B cell (primary cell): Measurements from ENCODE around the gene PCDHAC2. TPM values are rescaled to one million over a fixed set of nuclear protein-coding genes. Genes with fewer than 3 reads are reported as not detected.

Experiments used
- ATAC-seq: fragments of 200-7000 bp; cut with Tn5 transposase; one replicate; pipeline ENCODE4 v1.10.0; 2021; ENCODE audit warnings: low read depth, mild to moderate bottlenecking, moderate number of reproducible peaks, moderate library complexity
- CTCF ChIA-PET: fragments of 350-600 bp; sonication (Branson Sonifier 250); formaldehyde crosslinking; loops from one replicate; lab custom pipeline; 2021; ENCODE audit warnings: antibody characterized with exemption, inconsistent platforms; lab: Charles Lee
- POLR2A ChIA-PET: fragments of 350-600 bp; sonication (Branson Sonifier 250); formaldehyde crosslinking; loops from one replicate; lab custom pipeline; 2021; ENCODE audit warnings: antibody characterized with exemption; lab: Charles Lee
- DNase-seq: peaks from one replicate; pipeline ENCODE4 v3.0.0; 2013
- H2AFZ ChIP-seq: 2 replicates; pipeline ENCODE4 v1.6.1; 2012; ENCODE audit warnings: mild to moderate bottlenecking, low read depth, low read length; ENCODE audit not compliant: insufficient read depth, poor library complexity, severe bottlenecking
- H3K27ac ChIP-seq, 2 donors: 1 replicate in 1 of 2; 2 replicates in 1 of 2; pipeline ENCODE4 v1.5.1; 2012 to 2013; ENCODE audit warnings: low read length in 2 of 2, mild to moderate bottlenecking in 2 of 2, moderate library complexity in 1 of 2
- H3K27me3 ChIP-seq, 4 experiments: fragments of 200-600 bp in 1 of 4; sonication (generic) in 1 of 4; replicated peaks in 1 of 4; 1 replicate in 2 of 4; 2 replicates in 2 of 4; pipeline versions ENCODE4 v1.6.1 to v1.7.0; 2013 to 2016; ENCODE audit warnings: low read length in 3 of 4, mild to moderate bottlenecking in 2 of 4, mixed read lengths in 1 of 4, moderate library complexity in 1 of 4; ENCODE audit not compliant: insufficient read depth in 4 of 4, control insufficient read depth in 3 of 4; ENCODE audit errors: control extremely low read depth in 1 of 4
- H3K36me3 ChIP-seq, 2 experiments: replicated peaks in 1 of 2; 1 replicate in 1 of 2; 2 replicates in 1 of 2; pipeline versions ENCODE4 v1.6.1 to v1.7.1; 2013; ENCODE audit warnings: low read length in 1 of 2; ENCODE audit not compliant: insufficient read depth in 2 of 2, control insufficient read depth in 1 of 2; ENCODE audit errors: control extremely low read depth in 1 of 2, extremely low read depth in 1 of 2
- H3K4me1 ChIP-seq, 2 donors: fragments of 200-600 bp in 1 of 2; sonication (generic) in 1 of 2; 1 replicate in 1 of 2; 2 replicates in 1 of 2; pipeline versions ENCODE4 v1.5.1 to v1.6.1; 2013 to 2017; ENCODE audit warnings: low read length in 2 of 2; ENCODE audit not compliant: control insufficient read depth in 2 of 2, insufficient read depth in 2 of 2
- H3K4me2 ChIP-seq: replicated peaks from 2 replicates; pipeline ENCODE3; 2012; ENCODE audit warnings: mild to moderate bottlenecking, low read depth, low read length; ENCODE audit not compliant: poor library complexity, severe bottlenecking
- H3K4me3 ChIP-seq, 5 experiments: fragments of 200-600 bp in 1 of 5; sonication (generic) in 1 of 5; 1 replicate in 3 of 5; 2 replicates in 2 of 5; pipeline versions ENCODE4 v1.5.1 to v1.7.0; 2011 to 2016; ENCODE audit warnings: low read length in 4 of 5, mild to moderate bottlenecking in 4 of 5, low read depth in 2 of 5, control low read depth in 1 of 5, moderate library complexity in 1 of 5; ENCODE audit not compliant: insufficient read depth in 1 of 5; ENCODE audit errors: control extremely low read depth in 1 of 5, extremely low read depth in 1 of 5
- H3K79me2 ChIP-seq: fragments of 200-600 bp; sonication (generic); one replicate; pipeline ENCODE4 v1.6.0; 2016; ENCODE audit warnings: low read length; ENCODE audit not compliant: control insufficient read depth, insufficient read depth
- H3K9ac ChIP-seq: fragments of 200-600 bp; sonication (generic); 2 replicates; pipeline ENCODE4 v1.6.1; 2017; ENCODE audit warnings: mild to moderate bottlenecking, low read length, moderate library complexity
- H3K9me3 ChIP-seq, 3 donors: one replicate each; pipeline versions ENCODE4 v1.6.1 to v1.7.1; 2013; ENCODE audit warnings: low read length in 2 of 3; ENCODE audit not compliant: control insufficient read depth in 2 of 3, insufficient read depth in 1 of 3; ENCODE audit errors: control extremely low read depth in 1 of 3
- H4K20me1 ChIP-seq: 2 replicates; pipeline ENCODE4 v1.6.0; 2012; ENCODE audit warnings: mild to moderate bottlenecking, low read length; ENCODE audit not compliant: insufficient read depth, control insufficient read depth, poor library complexity, severe bottlenecking
- H3K27ac Mint-ChIP-seq: one replicate; pipeline ENCODE4 v1.8.0; 2021; ENCODE audit warnings: mixed read lengths
- H3K27me3 Mint-ChIP-seq: one replicate; pipeline ENCODE4 v1.8.0; 2021; ENCODE audit warnings: mixed read lengths
- H3K4me1 Mint-ChIP-seq: one replicate; pipeline ENCODE4 v1.8.0; 2021; ENCODE audit warnings: mixed read lengths
- H3K4me3 Mint-ChIP-seq: one replicate; pipeline ENCODE4 v1.8.0; 2021; ENCODE audit warnings: mixed read lengths
- H3K9me3 Mint-ChIP-seq: one replicate; pipeline ENCODE4 v1.8.0; 2022; ENCODE audit warnings: mixed read lengths; ENCODE audit not compliant: insufficient read depth
- EZH2 ChIP-seq: IDR thresholded peaks from 2 replicates; pipeline ENCODE4 v1.6.1; 2012; ENCODE audit warnings: borderline replicate concordance, low read depth, mild to moderate bottlenecking, moderate library complexity, low read length; ENCODE audit not compliant: insufficient read depth, poor library complexity, severe bottlenecking
- WGBS: methylation state at CpG from one replicate; pipeline ENCODE4 v1.1.5; 2013; ENCODE audit warnings: missing lambda C conversion rate; ENCODE audit not compliant: insufficient coverage; 5-methylcytosine and 5-hydroxymethylcytosine counted together
- intact Hi-C: fragments of 100-400 bp; cut with micrococcal nuclease; formaldehyde crosslinking; loops from one replicate; pipeline ENCODE4 v1.10.0; 2022
- polyA plus RNA-seq: library from polyadenylated mRNA; depleted of rRNA; stranded (reverse); fragments of >200 nt; gene quantifications from 2 replicates; pipeline ENCODE4 v1.2.3, GENCODE V29; 2012
- total RNA-seq, 2 donors: library from RNA; stranded (reverse); fragments of 120-200 nt in 1 of 2; gene quantifications; 1 replicate in 1 of 2; 2 replicates in 1 of 2; pipeline versions ENCODE4 v1.2.3 to v1.2.4, GENCODE V29; 2013 to 2022
- TF ChIP-seq, protein P1 (sequence below): fragments of 200-600 bp; IDR thresholded peaks from one replicate; pipeline ENCODE4 v1.8.0; 2022; ENCODE audit warnings: antibody characterized with exemption, mild to moderate bottlenecking

The PCDHAC2 gene
- total and polyA plus RNA-seq, 2 donors (not counting 1 experiment from before 2014, with no cell fraction given) = not detected

DNA sequence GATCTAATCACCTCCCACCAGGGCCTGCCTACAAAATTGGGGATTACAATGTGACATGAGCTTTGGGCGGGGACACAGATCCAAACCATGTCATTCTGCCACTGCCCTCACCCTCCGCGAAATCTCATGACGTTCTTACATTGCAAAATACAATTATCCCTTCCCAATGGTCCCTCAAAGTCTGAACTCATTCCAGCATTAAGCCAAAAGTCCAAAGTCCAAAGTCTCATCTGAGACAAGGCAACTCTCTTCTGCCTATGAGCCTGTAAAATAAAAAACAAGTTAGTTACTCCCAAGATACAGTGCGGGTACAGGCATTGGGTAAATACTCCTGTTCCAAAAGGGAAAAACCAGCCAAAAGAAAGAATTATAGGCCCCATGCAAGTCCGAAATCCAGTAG, 14.6 kb upstream of the PCDHAC2 start:
- no peaks in the 10 kb centered on the region for H4K20me1 ChIP-seq
- intact Hi-C loops = no loop called here
- no peak overlapping the region for H3K27ac Mint-ChIP-seq
- no peak overlapping the region for H3K4me3 Mint-ChIP-seq
- POLR2A ChIA-PET = no interaction called here
- H3K9ac ChIP-seq = no peak overlapping the region
- DNase-seq (no peak), ATAC-seq (no peak)
- H3K4me2 ChIP-seq = no peak overlapping the region
- no peaks in the 10 kb centered on the region for H3K4me1 Mint-ChIP-seq
- CTCF ChIA-PET = no interaction called here
- no peak for TF ChIP-seq EZH2
- TF ChIP-seq, protein P1, sequence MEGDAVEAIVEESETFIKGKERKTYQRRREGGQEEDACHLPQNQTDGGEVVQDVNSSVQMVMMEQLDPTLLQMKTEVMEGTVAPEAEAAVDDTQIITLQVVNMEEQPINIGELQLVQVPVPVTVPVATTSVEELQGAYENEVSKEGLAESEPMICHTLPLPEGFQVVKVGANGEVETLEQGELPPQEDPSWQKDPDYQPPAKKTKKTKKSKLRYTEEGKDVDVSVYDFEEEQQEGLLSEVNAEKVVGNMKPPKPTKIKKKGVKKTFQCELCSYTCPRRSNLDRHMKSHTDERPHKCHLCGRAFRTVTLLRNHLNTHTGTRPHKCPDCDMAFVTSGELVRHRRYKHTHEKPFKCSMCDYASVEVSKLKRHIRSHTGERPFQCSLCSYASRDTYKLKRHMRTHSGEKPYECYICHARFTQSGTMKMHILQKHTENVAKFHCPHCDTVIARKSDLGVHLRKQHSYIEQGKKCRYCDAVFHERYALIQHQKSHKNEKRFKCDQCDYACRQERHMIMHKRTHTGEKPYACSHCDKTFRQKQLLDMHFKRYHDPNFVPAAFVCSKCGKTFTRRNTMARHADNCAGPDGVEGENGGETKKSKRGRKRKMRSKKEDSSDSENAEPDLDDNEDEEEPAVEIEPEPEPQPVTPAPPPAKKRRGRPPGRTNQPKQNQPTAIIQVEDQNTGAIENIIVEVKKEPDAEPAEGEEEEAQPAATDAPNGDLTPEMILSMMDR = no peak
- no peaks in the 10 kb centered on the region for H3K79me2 ChIP-seq
- no peak overlapping the region for H3K27ac ChIP-seq
- H3K4me3 ChIP-seq = no peak overlapping the region
- WGBS = 80% methylated on average over 6 of the region's 6 CpGs
- no peaks in the 10 kb centered on the region for H3K4me1 ChIP-seq
- peaks cover 3% of the 10 kb centered on the region for H3K9me3 Mint-ChIP-seq
- no peak overlapping the region for H2AFZ ChIP-seq
- H3K9me3 ChIP-seq = peaks cover 0 to 3% (median 0%) of the 10 kb centered on the region in 3 donors
- H3K27me3 ChIP-seq = no peaks in the 10 kb centered on the region
- H3K27me3 Mint-ChIP-seq = no peaks in the 10 kb centered on the region
- H3K36me3 ChIP-seq = no peaks in the 10 kb centered on the region

DNA sequence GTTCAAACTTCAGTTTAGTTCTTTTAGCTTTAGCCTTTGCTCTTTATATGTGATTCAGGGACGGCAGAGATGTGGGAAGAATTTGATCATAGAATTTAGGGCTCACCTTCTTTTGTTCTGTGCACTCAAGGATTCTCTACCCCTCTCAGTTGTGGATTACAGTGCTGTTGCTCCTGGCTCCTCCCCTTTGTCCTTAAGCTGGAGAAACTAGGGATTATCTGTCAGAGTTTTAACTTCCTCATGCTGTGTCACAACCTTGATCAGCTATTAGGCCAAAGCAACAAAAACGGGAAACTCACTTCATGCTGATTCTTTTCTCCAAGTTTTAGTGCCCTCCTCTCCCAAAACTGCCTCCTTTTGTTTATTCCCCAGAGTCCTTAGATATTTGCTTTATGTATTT, 13.0 kb upstream of the PCDHAC2 start:
- H3K27me3 Mint-ChIP-seq = no peaks in the 10 kb centered on the region
- POLR2A ChIA-PET = no interaction called here
- no peak overlapping the region for H3K4me3 Mint-ChIP-seq
- peaks cover 0 to 3% (median 0%) of the 10 kb centered on the region in 3 donors for H3K9me3 ChIP-seq
- no peak overlapping the region for H3K27ac ChIP-seq
- no peak overlapping the region for H2AFZ ChIP-seq
- H3K27me3 ChIP-seq = no peaks in the 10 kb centered on the region
- H3K4me1 Mint-ChIP-seq = no peaks in the 10 kb centered on the region
- CTCF ChIA-PET = no interaction called here
- TF ChIP-seq, protein P1 = no peak
- TF ChIP-seq EZH2 = no peak
- no peaks in the 10 kb centered on the region for H3K36me3 ChIP-seq
- WGBS = no CpG with 5 or more reads among the region's 2 CpGs
- H3K4me1 ChIP-seq = no peaks in the 10 kb centered on the region
- DNase-seq (no peak), ATAC-seq (no peak)
- H3K27ac Mint-ChIP-seq = no peak overlapping the region
- H3K9me3 Mint-ChIP-seq = peaks cover 3% of the 10 kb centered on the region
- no peak overlapping the region for H3K4me2 ChIP-seq
- no peaks in the 10 kb centered on the region for H4K20me1 ChIP-seq
- intact Hi-C loops = no loop called here
- no peak overlapping the region for H3K9ac ChIP-seq
- no peaks in the 10 kb centered on the region for H3K79me2 ChIP-seq
- H3K4me3 ChIP-seq = no peak overlapping the region
